GM23338 (cell line): ENCODE measurements around the gene IQCM. TPM values are rescaled to one million over a fixed set of nuclear protein-coding genes. Genes with fewer than 3 reads are reported as not detected.

ENCODE experiments used
- ATAC-seq: fragments of 200-7000 bp; cut with Tn5 transposase; 3 replicates; pipeline ENCODE4 v1.9.1; 2020
- DNase-seq: peaks from one replicate; pipeline ENCODE4 v3.0.0-alpha.2; 2015; ENCODE audit warnings: low spot score
- H2AFZ ChIP-seq: fragments of 200-600 bp; sonication (generic); 2 replicates; pipeline ENCODE4 v1.8.0; 2016; ENCODE audit warnings: antibody characterized with exemption, mild to moderate bottlenecking, moderate library complexity
- H3F3A ChIP-seq: fragments of 200-600 bp; sonication (generic); replicated peaks from 2 replicates; pipeline ENCODE4 v1.8.0; 2017; ENCODE audit warnings: antibody characterized with exemption, mixed run types, low read depth
- H3K27ac ChIP-seq: fragments of 200-600 bp; sonication (generic); 2 replicates; pipeline ENCODE4 v1.6.1; 2016; ENCODE audit warnings: low read depth
- H3K27me3 ChIP-seq: fragments of 200-600 bp; sonication (generic); 2 replicates; pipeline ENCODE4 v1.8.0; 2016; ENCODE audit warnings: mild to moderate bottlenecking, mixed run types, moderate library complexity; ENCODE audit not compliant: insufficient read depth
- H3K36me3 ChIP-seq: fragments of 200-600 bp; sonication (generic); 2 replicates; pipeline ENCODE4 v1.8.0; 2016; ENCODE audit warnings: mild to moderate bottlenecking; ENCODE audit not compliant: insufficient read depth
- H3K4me1 ChIP-seq: fragments of 200-600 bp; sonication (generic); 2 replicates; pipeline ENCODE4 v1.8.0; 2016; ENCODE audit warnings: mild to moderate bottlenecking, moderate library complexity; ENCODE audit not compliant: insufficient read depth
- H3K4me2 ChIP-seq: fragments of 200-600 bp; sonication (generic); 2 replicates; pipeline ENCODE4 v1.7.1; 2017; ENCODE audit warnings: mixed run types
- H3K4me3 ChIP-seq: fragments of 200-600 bp; sonication (generic); 2 replicates; pipeline ENCODE4 v1.6.1; 2016; ENCODE audit warnings: mixed run types
- H3K79me2 ChIP-seq: fragments of 200-600 bp; sonication (generic); replicated peaks from 2 replicates; pipeline ENCODE4 v1.8.0; 2017; ENCODE audit warnings: mild to moderate bottlenecking; ENCODE audit not compliant: insufficient read depth
- H3K9me2 ChIP-seq: fragments of 200-600 bp; sonication (generic); 2 replicates; pipeline ENCODE4 v1.8.0; 2017; ENCODE audit not compliant: insufficient read depth
- H4K20me1 ChIP-seq: fragments of 200-600 bp; sonication (generic); replicated peaks from 2 replicates; pipeline ENCODE4 v1.8.0; 2017; ENCODE audit warnings: mild to moderate bottlenecking; ENCODE audit not compliant: insufficient read depth
- H3K27ac Mint-ChIP-seq: 2 replicates; pipeline ENCODE4 v1.8.0; 2020; ENCODE audit warnings: inconsistent platforms, mild to moderate bottlenecking, moderate library complexity, mixed read lengths
- H3K27me3 Mint-ChIP-seq: 3 replicates; pipeline ENCODE4 v1.8.0; 2022; ENCODE audit warnings: low read depth, mild to moderate bottlenecking, moderate library complexity, mixed read lengths, inconsistent platforms; ENCODE audit not compliant: insufficient read depth, poor library complexity
- H3K36me3 Mint-ChIP-seq: 3 replicates; pipeline ENCODE4 v1.8.0; 2021; ENCODE audit warnings: low read depth, mild to moderate bottlenecking, inconsistent platforms, moderate library complexity, mixed read lengths
- H3K4me1 Mint-ChIP-seq: 3 replicates; pipeline ENCODE4 v1.8.0; 2020; ENCODE audit warnings: mild to moderate bottlenecking, inconsistent platforms, mixed read lengths
- H3K4me3 Mint-ChIP-seq: 3 replicates; pipeline ENCODE4 v1.8.0; 2021; ENCODE audit warnings: moderate library complexity, mild to moderate bottlenecking, inconsistent platforms, mixed read lengths
- H3K9me3 Mint-ChIP-seq: 3 replicates; pipeline ENCODE4 v1.8.0; 2020; ENCODE audit warnings: moderate library complexity, mild to moderate bottlenecking, inconsistent platforms, mixed read lengths
- CREB1 ChIP-seq: fragments of 250-450 bp; sonication (Bioruptor Pico); IDR thresholded peaks from 2 replicates; pipeline ENCODE4 v1.5.0; 2020; ENCODE audit warnings: low read depth, mild to moderate bottlenecking, moderate library complexity
- CTCF ChIP-seq, 2 experiments: fragments of 200-600 bp in 1 of 2; sonication (generic) in 1 of 2; conservative IDR thresholded peaks; 2 replicates each; pipeline versions ENCODE4 v1.5.1 to v1.6.1; 2016 to 2017; ENCODE audit warnings: antibody characterized with exemption in 2 of 2, low read depth in 2 of 2, mild to moderate bottlenecking in 2 of 2, moderate library complexity in 1 of 2
- ETS1 ChIP-seq: IDR thresholded peaks from 2 replicates; pipeline ENCODE4 v1.6.1; 2016; ENCODE audit warnings: antibody characterized with exemption
- EZH2 ChIP-seq: fragments of 200-600 bp; sonication (generic); IDR thresholded peaks from one replicate; pipeline ENCODE4 v1.8.0; 2017; ENCODE audit warnings: antibody characterized with exemption, mild to moderate bottlenecking, low read depth; ENCODE audit not compliant: unreplicated experiment
- EZH2phosphoT487 ChIP-seq: fragments of 200-600 bp; sonication (generic); IDR thresholded peaks from one replicate; pipeline ENCODE4 v1.8.1; 2018; ENCODE audit warnings: antibody characterized with exemption; ENCODE audit not compliant: unreplicated experiment
- JUNB ChIP-seq: IDR thresholded peaks from one replicate; pipeline ENCODE4 v1.6.1; 2016; ENCODE audit warnings: antibody characterized with exemption; ENCODE audit not compliant: unreplicated experiment
- NANOG ChIP-seq: IDR thresholded peaks from 2 replicates; pipeline ENCODE4 v1.6.1; 2016; ENCODE audit warnings: antibody characterized with exemption, borderline replicate concordance
- POLR2AphosphoS5 ChIP-seq: IDR thresholded peaks from 2 replicates; pipeline ENCODE4 v1.6.1; 2016; ENCODE audit warnings: antibody characterized with exemption, low read depth
- REST ChIP-seq: IDR thresholded peaks from one replicate; pipeline ENCODE4 v1.6.1; 2018; ENCODE audit warnings: antibody characterized with exemption; ENCODE audit not compliant: unreplicated experiment
- STAT1 ChIP-seq: IDR thresholded peaks from one replicate; pipeline ENCODE4 v1.6.1; 2016; ENCODE audit warnings: antibody characterized with exemption; ENCODE audit not compliant: unreplicated experiment
- ZNF114 ChIP-seq: fragments of 250-450 bp; sonication (Bioruptor Pico); IDR thresholded peaks from 2 replicates; pipeline ENCODE4 v1.5.0; 2020; ENCODE audit warnings: mild to moderate bottlenecking, moderate library complexity
- ZNF331 ChIP-seq: fragments of 250-450 bp; sonication (Bioruptor Pico); IDR thresholded peaks from 2 replicates; pipeline ENCODE4 v1.5.0; 2020; ENCODE audit warnings: low read depth, mild to moderate bottlenecking, moderate library complexity
- ZNF462 ChIP-seq: fragments of 250-450 bp; sonication (Bioruptor Pico); IDR thresholded peaks from 2 replicates; pipeline ENCODE4 v1.5.0; 2020; ENCODE audit warnings: mild to moderate bottlenecking, moderate library complexity
- polyA plus RNA-seq: library from polyadenylated mRNA; unstranded; fragments of >200 nt; fragmentation: Nextera tagmentation; extraction: Ambion mirVana; gene quantifications from 2 replicates; pipeline ENCODE4 v1.2.1, GENCODE V29; 2016
- total RNA-seq: library from RNA; depleted of rRNA; stranded (reverse); fragments of >200 nt; shearing (Covaris generic); gene quantifications from 2 replicates; pipeline ENCODE4 v1.2.3, GENCODE V29; 2014

IQCM gene
- total and polyA plus RNA-seq, 2 experiments from 2014 or later, result not detected

- no peak for TF ChIP-seq NANOG
These were observed 92.6 kb downstream of the IQCM start (continued) for GRCh38 chr4:149723065-149723464.

GRCh38 chr4:149719806-149720205 lies 95.8 kb downstream of the IQCM start:
- H3K36me3 Mint-ChIP-seq, result peaks cover 9% of the 10 kb centered on the region
- Histone ChIP-seq H3K36me3 (no peaks in the 10 kb centered on the region), H3F3A (no peaks in the 10 kb centered on the region), H3K4me3 (no peak overlapping the region), H3K4me2 (no peak overlapping the region), H3K27me3 (no peaks in the 10 kb centered on the region), H4K20me1 (no peaks in the 10 kb centered on the region), H3K9me2 (peaks cover 3% of the 10 kb centered on the region; the same call in 1 of the 2 replicates), H3K79me2 (no peaks in the 10 kb centered on the region), H3K27ac (no peak overlapping the region), H2AFZ (no peak overlapping the region), H3K4me1 (no peaks in the 10 kb centered on the region)
- H3K4me3 Mint-ChIP-seq, result no peak overlapping the region
- TF ChIP-seq EZH2phosphoT487 (no peak), CREB1 (no peak), REST (no peak), ZNF462 (CRISPR knock-in tag) (no peak), ZNF114 (CRISPR knock-in tag) (no peak), POLR2AphosphoS5 (no peak), STAT1 (no peak), NANOG (no peak), CTCF (conservative IDR thresholded peaks at IDR 0.05; ENCODE audit: low read depth in 2 of 2) (no peak), EZH2 (no peak), JUNB (no peak), ZNF331 (CRISPR knock-in tag) (no peak), ETS1 (no peak)
- DNase-seq (no peak), ATAC-seq (no peak)
- H3K27ac Mint-ChIP-seq, result no peak overlapping the region
- no peaks in the 10 kb centered on the region for H3K27me3 Mint-ChIP-seq
- H3K9me3 Mint-ChIP-seq, result peaks cover 19% of the 10 kb centered on the region
- no peaks in the 10 kb centered on the region for H3K4me1 Mint-ChIP-seq
